DMS79 (cell line): ENCODE data around the gene KCNB1.

Source experiments
- DNase-seq: peaks from one replicate; lab custom pipeline; 2025; lab: John Stamatoyannopoulos, UW

Gene KCNB1

GRCh38 chr20:49409302-49409974 lies 73.0 kb downstream of the KCNB1 start:
- DNase-seq: no peak

GRCh38 chr20:49408509-49409104 lies 73.9 kb downstream of the KCNB1 start:
- DNase-seq: no peak

- DNase-seq: no peak
Measured at GRCh38 chr20:49406666-49407065, 75.8 kb downstream of the KCNB1 start.

- no peak for DNase-seq
Measured at GRCh38 chr20:49405696-49406095, 76.8 kb downstream of the KCNB1 start.

- DNase-seq: no peak
Measured at GRCh38 chr20:49405062-49405683, 77.3 kb downstream of the KCNB1 start.

GRCh38 chr20:49404461-49404860 lies 78.0 kb downstream of the KCNB1 start:
- no peak for DNase-seq

- DNase-seq: no peak
Measured at GRCh38 chr20:49403911-49404310, 78.6 kb downstream of the KCNB1 start.

GRCh38 chr20:49403012-49403411 lies 79.5 kb downstream of the KCNB1 start:
- DNase-seq: no peak

- DNase-seq: no peak
Measured at GRCh38 chr20:49400904-49401303, 81.6 kb downstream of the KCNB1 start.

GRCh38 chr20:49400410-49400809 lies 82.1 kb downstream of the KCNB1 start:
- DNase-seq: no peak

- no peak for DNase-seq
Measured at GRCh38 chr20:49399329-49399728, 83.1 kb downstream of the KCNB1 start.

GRCh38 chr20:49398401-49399144 lies 83.9 kb downstream of the KCNB1 start:
- DNase-seq: no peak

- no peak for DNase-seq
Measured at GRCh38 chr20:49397525-49397924, 84.9 kb downstream of the KCNB1 start.

- DNase-seq: no peak
Measured at GRCh38 chr20:49396230-49396629, 86.2 kb downstream of the KCNB1 start.

- DNase-seq: no peak
Measured at GRCh38 chr20:49395659-49396058, 86.8 kb downstream of the KCNB1 start.

- DNase-seq: no peak
Measured at GRCh38 chr20:49395183-49395582, 87.3 kb downstream of the KCNB1 start.

- no peak for DNase-seq
Measured at GRCh38 chr20:49394757-49395156, 87.7 kb downstream of the KCNB1 start.

GRCh38 chr20:49394264-49394663 lies 88.2 kb downstream of the KCNB1 start:
- no peak for DNase-seq

- DNase-seq: no peak
Measured at GRCh38 chr20:49393803-49394202, 88.7 kb downstream of the KCNB1 start.

GRCh38 chr20:49392745-49393144 lies 89.7 kb downstream of the KCNB1 start:
- DNase-seq: peak; percentile 9

- DNase-seq: no peak
Measured at GRCh38 chr20:49391404-49392245, 90.8 kb downstream of the KCNB1 start.

- no peak for DNase-seq
Measured at GRCh38 chr20:49389854-49390253, 92.6 kb downstream of the KCNB1 start.
